OCI-LY7 (cell line): ENCODE measurements around the gene ACP7. TPM values are rescaled to one million over a fixed set of nuclear protein-coding genes. Genes with fewer than 3 reads are reported as not detected.
A peak's percentile ranks its signal among the peaks of the same experiment; 100 is the strongest.

ENCODE experiments used
- BruUV-seq: library from RNA; stranded (reverse); fragments of 400-500 nt; replicated peaks from 2 replicates; lab custom pipeline; 2021; lab: Mats Ljungman, UMichigan
- CTCF ChIA-PET: fragments of 300-600 bp; sonication (Branson Sonifier 250); formaldehyde crosslinking; loops from one replicate; lab custom pipeline; 2022; ENCODE audit warnings: antibody characterized with exemption; ENCODE audit not compliant: unreplicated experiment; lab: Charles Lee
- POLR2A ChIA-PET: fragments of 300-600 bp; sonication (Branson Sonifier 250); formaldehyde crosslinking; loops from one replicate; lab custom pipeline; 2022; ENCODE audit warnings: antibody characterized with exemption; lab: Charles Lee
- DNase-seq: peaks from one replicate; pipeline ENCODE4 v3.0.0-alpha.2; 2015; ENCODE audit warnings: low spot score
- H2AFZ ChIP-seq: fragments of 200-600 bp; sonication (generic), shearing (Covaris generic); 2 replicates; pipeline ENCODE4 v1.6.1; 2014; ENCODE audit warnings: mild to moderate bottlenecking, antibody characterized with exemption, low read length, moderate library complexity
- H3K27ac ChIP-seq: fragments of 200-600 bp; sonication (generic); 2 replicates; pipeline ENCODE4 v1.5.1; 2014; ENCODE audit warnings: mixed run types, low read depth, mild to moderate bottlenecking, moderate library complexity, low read length, inconsistent platforms; ENCODE audit not compliant: poor library complexity, severe bottlenecking
- H3K36me3 ChIP-seq: fragments of 200-600 bp; sonication (generic); 2 replicates; pipeline ENCODE4 v1.6.1; 2014; ENCODE audit warnings: mild to moderate bottlenecking, antibody characterized with exemption, low read length, moderate library complexity, mixed read lengths; ENCODE audit not compliant: insufficient read depth
- H3K4me1 ChIP-seq: fragments of 200-600 bp; sonication (generic); 2 replicates; pipeline ENCODE4 v1.5.1; 2014; ENCODE audit warnings: mild to moderate bottlenecking, low read length; ENCODE audit not compliant: insufficient read depth, poor library complexity, severe bottlenecking
- H3K4me2 ChIP-seq: fragments of 200-600 bp; sonication (generic); 2 replicates; pipeline ENCODE4 v1.6.1; 2014; ENCODE audit warnings: mild to moderate bottlenecking, low read length
- H3K4me3 ChIP-seq: fragments of 200-600 bp; sonication (generic); 2 replicates; pipeline ENCODE4 v1.5.1; 2014; ENCODE audit warnings: mild to moderate bottlenecking, low read depth, low read length; ENCODE audit not compliant: poor library complexity, severe bottlenecking
- H3K79me2 ChIP-seq: fragments of 200-600 bp; sonication (generic); 2 replicates; pipeline ENCODE4 v1.6.1; 2016; ENCODE audit warnings: low read depth, mild to moderate bottlenecking, low read length, moderate library complexity, mixed read lengths; ENCODE audit not compliant: insufficient read depth
- H3K9me2 ChIP-seq: fragments of 200-600 bp; sonication (generic); 2 replicates; pipeline ENCODE4 v1.6.1; 2016; ENCODE audit warnings: mild to moderate bottlenecking, low read length, mixed read lengths; ENCODE audit not compliant: insufficient read depth
- H3K9me3 ChIP-seq: fragments of 200-600 bp; sonication (generic); 2 replicates; pipeline ENCODE4 v1.6.1; 2014; ENCODE audit warnings: mild to moderate bottlenecking, mixed run types, low read length, mixed read lengths
- H4K20me1 ChIP-seq: fragments of 200-600 bp; sonication (generic); 2 replicates; pipeline ENCODE4 v1.6.1; 2014; ENCODE audit warnings: mild to moderate bottlenecking, antibody characterized with exemption, low read length, moderate library complexity, mixed read lengths; ENCODE audit not compliant: insufficient read depth
- EZH2phosphoT487 ChIP-seq: fragments of 200-600 bp; sonication (generic); IDR thresholded peaks from 2 replicates; pipeline ENCODE4 v1.6.1; 2018; ENCODE audit warnings: low read depth, borderline replicate concordance, mild to moderate bottlenecking, mixed run types, antibody characterized with exemption, low read length, moderate library complexity, mixed read lengths
- intact Hi-C: fragments of 100-400 bp; cut with micrococcal nuclease; formaldehyde crosslinking; loops from one replicate; pipeline ENCODE4 v1.10.0; 2022; ENCODE audit not compliant: unreplicated experiment
- total RNA-seq, 2 experiments: library from RNA; depleted of rRNA in 1 of 2; stranded (reverse); fragments of >200 nt in 1 of 2; shearing (Covaris generic) in 1 of 2; gene quantifications; 2 replicates each; pipeline ENCODE4 v1.2.3, GENCODE V29; 2014 to 2022
- TF ChIP-seq, protein P1 (sequence below): fragments of 200-600 bp; sonication (generic); conservative IDR thresholded peaks from 2 replicates; pipeline ENCODE4 v1.5.1; 2014; ENCODE audit warnings: mild to moderate bottlenecking, antibody characterized with exemption, low read length, moderate library complexity, mixed read lengths

Gene ACP7
- total RNA-seq, 2 experiments from 2014 or later, result not detected

- H3K9me3 ChIP-seq, result no peaks in the 10 kb centered on the region
- no peak overlapping the region for H3K4me3 ChIP-seq
- H3K36me3 ChIP-seq, result no peaks in the 10 kb centered on the region
- POLR2A ChIA-PET, result no interaction called here
- no peak for DNase-seq
- no peak for TF ChIP-seq EZH2phosphoT487
- TF ChIP-seq, protein P1, sequence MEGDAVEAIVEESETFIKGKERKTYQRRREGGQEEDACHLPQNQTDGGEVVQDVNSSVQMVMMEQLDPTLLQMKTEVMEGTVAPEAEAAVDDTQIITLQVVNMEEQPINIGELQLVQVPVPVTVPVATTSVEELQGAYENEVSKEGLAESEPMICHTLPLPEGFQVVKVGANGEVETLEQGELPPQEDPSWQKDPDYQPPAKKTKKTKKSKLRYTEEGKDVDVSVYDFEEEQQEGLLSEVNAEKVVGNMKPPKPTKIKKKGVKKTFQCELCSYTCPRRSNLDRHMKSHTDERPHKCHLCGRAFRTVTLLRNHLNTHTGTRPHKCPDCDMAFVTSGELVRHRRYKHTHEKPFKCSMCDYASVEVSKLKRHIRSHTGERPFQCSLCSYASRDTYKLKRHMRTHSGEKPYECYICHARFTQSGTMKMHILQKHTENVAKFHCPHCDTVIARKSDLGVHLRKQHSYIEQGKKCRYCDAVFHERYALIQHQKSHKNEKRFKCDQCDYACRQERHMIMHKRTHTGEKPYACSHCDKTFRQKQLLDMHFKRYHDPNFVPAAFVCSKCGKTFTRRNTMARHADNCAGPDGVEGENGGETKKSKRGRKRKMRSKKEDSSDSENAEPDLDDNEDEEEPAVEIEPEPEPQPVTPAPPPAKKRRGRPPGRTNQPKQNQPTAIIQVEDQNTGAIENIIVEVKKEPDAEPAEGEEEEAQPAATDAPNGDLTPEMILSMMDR, result no peak
- intact Hi-C loops, result no loop called here
- no peak overlapping the region for H3K4me2 ChIP-seq
- BruUV-seq, result no TSS peak
- CTCF ChIA-PET, result no interaction called here
- H3K9me2 ChIP-seq, result no peaks in the 10 kb centered on the region
- H4K20me1 ChIP-seq, result no peaks in the 10 kb centered on the region
- H3K79me2 ChIP-seq, result no peaks in the 10 kb centered on the region
- H2AFZ ChIP-seq, result no peak overlapping the region
- no peaks in the 10 kb centered on the region for H3K4me1 ChIP-seq
- no peak overlapping the region for H3K27ac ChIP-seq
Observed at GRCh38 chr19:39106194-39106593, 22.0 kb downstream of the ACP7 start.

DNA sequence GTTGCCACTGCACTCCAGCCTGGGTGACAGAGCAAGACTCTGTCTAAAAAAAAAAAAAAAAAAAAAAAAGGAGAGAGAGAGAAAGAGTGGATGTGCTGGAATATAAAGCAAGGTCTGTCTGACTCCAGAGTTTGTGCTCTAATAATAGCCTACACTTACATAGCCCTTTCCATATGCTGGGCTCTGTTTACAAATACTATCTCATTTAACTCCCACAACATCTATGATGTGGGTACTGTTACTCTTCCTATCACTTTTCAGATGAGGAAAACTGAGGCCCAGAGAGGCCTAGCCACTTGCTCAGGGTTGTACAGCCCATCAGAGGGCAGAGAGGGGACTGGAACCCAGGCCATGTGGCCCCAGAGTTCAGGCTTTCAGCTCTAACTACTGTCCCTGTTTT is 25.5 kb downstream of the ACP7 start:
- Histone ChIP-seq H3K4me2 (no peak overlapping the region), H4K20me1 (no peaks in the 10 kb centered on the region), H3K9me3 (no peaks in the 10 kb centered on the region), H3K36me3 (no peaks in the 10 kb centered on the region), H3K79me2 (no peaks in the 10 kb centered on the region), H3K4me1 (no peaks in the 10 kb centered on the region), H2AFZ (no peak overlapping the region), H3K9me2 (no peaks in the 10 kb centered on the region), H3K4me3 (no peak overlapping the region), H3K27ac (no peak overlapping the region)
- no peak for TF ChIP-seq EZH2phosphoT487
- TF ChIP-seq, protein P1, result no peak
- BruUV-seq, result no TSS peak
- no peak for DNase-seq
- intact Hi-C loops, result no loop called here
- ChIA-PET CTCF (no interaction called here), POLR2A (no interaction called here)

- Histone ChIP-seq H3K9me3 (no peaks in the 10 kb centered on the region), H2AFZ (no peak overlapping the region), H3K4me3 (no peak overlapping the region), H3K79me2 (no peaks in the 10 kb centered on the region), H3K27ac (no peak overlapping the region), H4K20me1 (no peaks in the 10 kb centered on the region), H3K4me2 (no peak overlapping the region), H3K9me2 (no peaks in the 10 kb centered on the region), H3K36me3 (no peaks in the 10 kb centered on the region), H3K4me1 (no peaks in the 10 kb centered on the region)
- TF ChIP-seq EZH2phosphoT487, result no peak
- TF ChIP-seq, protein P1, result peak; percentile 85
- intact Hi-C loops, result no loop called here
- ChIA-PET POLR2A (interaction anchor here (0.7 kb wide), 1 partner anchor 443 kb away, joined by 6 read pairs; no protein-coding TSS in a partner anchor), CTCF (no interaction called here)
- no TSS peak for BruUV-seq
- DNase-seq, result peak; percentile 68
Observed at GRCh38 chr19:39110263-39110967, 26.2 kb downstream of the ACP7 start.
